ENCODE measurements around the gene MAD1L1. TPM values are rescaled to one million over a fixed set of nuclear protein-coding genes. Genes with fewer than 3 reads are reported as not detected.

Gene MAD1L1
- total and polyA plus RNA-seq, 2 of the 4 experiments (the other 2 are of a cell fraction), result 29.0 to 40.9 TPM

GRCh38 chr7:2087744-2088143 lies 145.0 kb downstream of the MAD1L1 start:
- Histone ChIP-seq H2BK5ac (ENCODE audit: low read depth, low read length, poor library complexity, severe bottlenecking) (no peak overlapping the region), H3K56ac (ENCODE audit: extremely low read depth, insufficient read depth, low read length) (no peak overlapping the region), H4K5ac (ENCODE audit: low read depth, low read length) (no peak overlapping the region), H3K18ac (ENCODE audit: low read depth, low read length) (no peak overlapping the region), H3K27ac (ENCODE audit: insufficient read depth, low read length) (no peak overlapping the region), H3K4ac (ENCODE audit: low read depth, low read length) (no peak overlapping the region), H2AFZ (replicated peaks; ENCODE audit: low read length, poor library complexity) (no peak overlapping the region), H3K23ac (ENCODE audit: low read depth, low read length) (no peak overlapping the region), H3K79me1 (ENCODE audit: low read depth in 1 of 2, low read length in 2 of 2) (peaks cover 0 to 14% of the 10 kb centered on the region in 2 experiments; a peak in 3 of 4 replicates), H3K36me3 (ENCODE audit: control insufficient read depth, insufficient read depth, low read length) (no peaks in the 10 kb centered on the region; the same call in 1 of the 2 replicates), H3K14ac (replicated peaks; ENCODE audit: low read depth, low read length) (no peak overlapping the region), H2BK120ac (ENCODE audit: low read depth, low read length) (no peak overlapping the region), H4K20me1 (ENCODE audit: insufficient read depth, low read length) (no peaks in the 10 kb centered on the region), H3K4me1 (ENCODE audit: control insufficient read depth, insufficient read depth, low read length) (peaks cover 3% of the 10 kb centered on the region; the same call in 1 of the 2 replicates), H3K4me3 (ENCODE audit: insufficient read depth, low read depth, low read length) (no peak overlapping the region), H4K91ac (ENCODE audit: insufficient read depth, low read depth, low read length) (no peak overlapping the region), H3K9me1 (ENCODE audit: insufficient read depth, low read length) (peaks cover 15% of the 10 kb centered on the region; the same call in 1 of the 2 replicates), H4K8ac (ENCODE audit: low read depth in 2 of 2, low read length in 2 of 2) (no peak overlapping the region), H2AK5ac (ENCODE audit: low read depth, low read length) (no peak overlapping the region), H2BK15ac (ENCODE audit: low read depth, low read length) (no peak overlapping the region), H3K4me2 (ENCODE audit: low read depth, low read length) (no peak overlapping the region), H3K9me3 (ENCODE audit: control insufficient read depth, insufficient read depth, low read length) (no peaks in the 10 kb centered on the region), H2BK20ac (ENCODE audit: low read depth, low read length) (no peak overlapping the region), H2AK9ac (replicated peaks; ENCODE audit: low read depth, low read length, poor library complexity) (no peak overlapping the region), H3K27me3 (ENCODE audit: control insufficient read depth, insufficient read depth, low read length) (no peaks in the 10 kb centered on the region), H3K9ac (ENCODE audit: low read depth, low read length) (no peak overlapping the region)
- WGBS, 2 experiments (ENCODE audit: extremely low coverage in 2 of 2, insufficient read length in 1 of 2), result 100% methylated on average over 2 of the region's 11 CpGs; no CpG with 5 or more reads in 1 of the 2 experiments
- no TSS peak for BruUV-seq (replicated peaks)
- ChIA-PET POLR2A (ENCODE audit: unreplicated experiment) (no interaction called here), CTCF (no interaction called here)
- intact Hi-C loops (cut with micrococcal nuclease), result no loop called here
- TF ChIP-seq RAD21 (IDR thresholded peaks at IDR 0.05; ENCODE audit: low read length) (no peak), USF2 (IDR thresholded peaks at IDR 0.05; ENCODE audit: low read depth, low read length) (no peak), POLR2A (IDR thresholded peaks at IDR 0.05; ENCODE audit: low read depth, low read length) (no peak), MAFK (IDR thresholded peaks at IDR 0.05; ENCODE audit: low read depth, low read length) (no peak), ELK1 (IDR thresholded peaks at IDR 0.05; ENCODE audit: borderline replicate concordance, low read depth, low read length) (no peak), RFX5 (IDR thresholded peaks at IDR 0.05; ENCODE audit: low read depth, low read length) (no peak), NFE2L2 (IDR thresholded peaks at IDR 0.05; ENCODE audit: low read depth, low read length) (no peak), MAZ (IDR thresholded peaks at IDR 0.05; ENCODE audit: borderline replicate concordance, low read depth, low read length) (no peak), MXI1 (IDR thresholded peaks at IDR 0.05; ENCODE audit: borderline replicate concordance, low read depth, low read length) (no peak), CHD1 (IDR thresholded peaks at IDR 0.05; ENCODE audit: low read depth, low read length) (no peak), FOS (IDR thresholded peaks at IDR 0.05; ENCODE audit: low read depth, low read length) (no peak), CTCF (conservative IDR thresholded peaks at IDR 0.05; ENCODE audit: low read depth, low read length) (no peak), CEBPB (IDR thresholded peaks at IDR 0.05; ENCODE audit: low read depth, low read length) (no peak), BHLHE40 (IDR thresholded peaks at IDR 0.05; ENCODE audit: low read depth, low read length) (no peak), SMC3 (IDR thresholded peaks at IDR 0.05; ENCODE audit: low read depth, low read length) (no peak)
- ATAC-seq (ENCODE audit: low read depth) (no peak), DNase-seq (no peak)
- dilution Hi-C loops (cut with HindIII; ENCODE audit: low sequenced_read_pairs, unreplicated experiment), result no loop called here
- in situ Hi-C loops (cut with MboI; ENCODE audit: low sequenced_read_pairs), result no loop called here
